Endothelial cell of umbilical vein (primary cell): Measurements from ENCODE around the gene MANF. TPM values are rescaled to one million over a fixed set of nuclear protein-coding genes. Genes with fewer than 3 reads are reported as not detected.

Experiments used
- BruUV-seq: library from RNA; stranded (reverse); fragments of 400-500 nt; replicated peaks from 2 replicates; lab custom pipeline; 2021; lab: Mats Ljungman, UMichigan
- CTCF ChIA-PET: fragments of 300-600, 350-600 bp; sonication (Branson Sonifier 250); formaldehyde crosslinking; loops from one replicate; lab custom pipeline; 2021; ENCODE audit warnings: antibody characterized with exemption, inconsistent platforms; lab: Charles Lee
- POLR2A ChIA-PET: fragments of 300-600, 350-600 bp; sonication (Branson Sonifier 250); formaldehyde crosslinking; loops from one replicate; lab custom pipeline; 2021; ENCODE audit warnings: antibody characterized with exemption, inconsistent platforms; lab: Charles Lee
- DNase-seq: peaks from one replicate; pipeline ENCODE4 v3.0.0-alpha.2; 2011; ENCODE audit warnings: low read depth, low spot score
- FAIRE-seq: peaks from 2 replicates; lab custom pipeline; 2011; peaks lifted over from hg19 to GRCh38; lab: Jason Lieb, UNC
- H2AFZ ChIP-seq: 2 replicates; pipeline ENCODE4 v1.6.0; 2012; ENCODE audit warnings: low read depth, low read length, control low read depth, inconsistent platforms
- H3K27ac ChIP-seq: 2 replicates; pipeline ENCODE4 v1.5.1; 2011; ENCODE audit warnings: low read depth, mild to moderate bottlenecking, control low read depth, low read length, moderate library complexity; ENCODE audit not compliant: insufficient read depth
- H3K27me3 ChIP-seq, 2 experiments: 2 replicates each; pipeline versions ENCODE4 v1.6.0 to v1.6.1; 2011; ENCODE audit warnings: low read length in 2 of 2, mixed read lengths in 1 of 2; ENCODE audit not compliant: control insufficient read depth in 2 of 2, insufficient read depth in 2 of 2
- H3K36me3 ChIP-seq, 2 experiments: 2 replicates in 1 of 2; 3 replicates in 1 of 2; pipeline ENCODE4 v1.5.1; 2011; ENCODE audit warnings: low read length in 2 of 2, mild to moderate bottlenecking in 1 of 2, moderate library complexity in 1 of 2; ENCODE audit not compliant: control insufficient read depth in 2 of 2, insufficient read depth in 2 of 2; ENCODE audit errors: extremely low read depth in 1 of 2
- H3K4me1 ChIP-seq: 3 replicates; pipeline ENCODE4 v1.5.1; 2011; ENCODE audit warnings: mild to moderate bottlenecking, low read length; ENCODE audit not compliant: control insufficient read depth, insufficient read depth; ENCODE audit errors: extremely low read depth
- H3K4me2 ChIP-seq: 2 replicates; pipeline ENCODE4 v1.6.1; 2011; ENCODE audit warnings: low read length, control low read depth, mixed read lengths; ENCODE audit not compliant: insufficient read depth
- H3K4me3 ChIP-seq, 3 experiments: fragments of 200-600 bp in 1 of 3; sonication (generic), shearing (Covaris generic) in 1 of 3; replicated peaks in 1 of 3; 2 replicates each; pipeline ENCODE4 v1.5.1; 2011 to 2016; ENCODE audit warnings: control low read depth in 3 of 3, low read length in 3 of 3, mild to moderate bottlenecking in 2 of 3, inconsistent platforms in 1 of 3, low read depth in 1 of 3, moderate library complexity in 1 of 3; ENCODE audit not compliant: insufficient read depth in 1 of 3
- H3K79me2 ChIP-seq: 2 replicates; pipeline ENCODE4 v1.6.0; 2012; ENCODE audit warnings: low read length, inconsistent platforms; ENCODE audit not compliant: control insufficient read depth, insufficient read depth
- H3K9ac ChIP-seq: replicated peaks from 2 replicates; pipeline ENCODE3; 2011; ENCODE audit warnings: low read length, control low read depth; ENCODE audit not compliant: insufficient read depth; ENCODE audit errors: extremely low read depth
- H3K9me1 ChIP-seq: replicated peaks from 3 replicates; pipeline ENCODE4 v1.6.0; 2011; ENCODE audit warnings: mild to moderate bottlenecking, low read length; ENCODE audit not compliant: control insufficient read depth, insufficient read depth; ENCODE audit errors: extremely low read depth
- H3K9me3 ChIP-seq: replicated peaks from 2 replicates; pipeline ENCODE4 v1.5.1; 2012; ENCODE audit warnings: low read length, inconsistent platforms; ENCODE audit not compliant: control insufficient read depth, insufficient read depth
- H4K20me1 ChIP-seq: replicated peaks from 2 replicates; pipeline ENCODE3; 2011; ENCODE audit warnings: mild to moderate bottlenecking, low read length; ENCODE audit not compliant: control insufficient read depth, insufficient read depth; ENCODE audit errors: extremely low read depth
- EZH2 ChIP-seq: IDR thresholded peaks from 2 replicates; pipeline ENCODE4 v1.6.1; 2012; ENCODE audit warnings: borderline replicate concordance, low read depth, mild to moderate bottlenecking, moderate library complexity, low read length, inconsistent platforms; ENCODE audit not compliant: severe bottlenecking
- FOS ChIP-seq: IDR thresholded peaks from 2 replicates; pipeline ENCODE4 v1.6.1; 2011; ENCODE audit warnings: mild to moderate bottlenecking, low read length, moderate library complexity, borderline replicate concordance; ENCODE audit not compliant: insufficient read depth
- GATA2 ChIP-seq: IDR thresholded peaks from 2 replicates; pipeline ENCODE4 v1.7.0; 2011; ENCODE audit warnings: low read depth, mild to moderate bottlenecking, moderate library complexity, mixed read lengths, low read length; ENCODE audit not compliant: insufficient read length, insufficient read depth
- JUN ChIP-seq: IDR thresholded peaks from 2 replicates; pipeline ENCODE4 v1.6.1; 2011; ENCODE audit warnings: borderline replicate concordance, low read depth; ENCODE audit not compliant: insufficient read length, insufficient read depth
- MAX ChIP-seq: IDR thresholded peaks from 2 replicates; pipeline ENCODE4 v1.6.1; 2011; ENCODE audit not compliant: insufficient read depth, insufficient read length
- MYC ChIP-seq: IDR thresholded peaks from one replicate; pipeline ENCODE4 v1.6.1; 2011; ENCODE audit warnings: mild to moderate bottlenecking, low read depth, low read length
- POLR2A ChIP-seq: IDR thresholded peaks from 2 replicates; pipeline ENCODE4 v1.6.1; 2012; ENCODE audit warnings: low read depth, mild to moderate bottlenecking, control low read depth, low read length
- POLR2AphosphoS5 ChIP-seq: IDR thresholded peaks from 2 replicates; pipeline ENCODE4 v1.6.1; 2012; ENCODE audit warnings: low read depth, mild to moderate bottlenecking, control low read depth, low read length, moderate library complexity; ENCODE audit not compliant: insufficient read depth
- dilution Hi-C: fragments of 300-500 bp; cut with MboI; formaldehyde crosslinking; loops from one replicate; pipeline ENCODE4 v1.15.0; 2019; ENCODE audit warnings: low sequenced_read_pairs; ENCODE audit not compliant: extremely low pct_ligation_motif_present
- intact Hi-C: fragments of 100-400 bp; cut with micrococcal nuclease; formaldehyde crosslinking; loops from one replicate; pipeline ENCODE4 v1.10.0; 2022
- polyA plus RNA-seq, 4 experiments: library from polyadenylated mRNA; depleted of rRNA in 3 of 4; stranded (reverse) in 3 of 4; unstranded in 1 of 4; fragments of >200 nt; gene quantifications; 2 replicates each; pipeline versions ENCODE4 v1.2.1 to v1.2.3, GENCODE V29; 2011 to 2012; ENCODE audit warnings: missing spikeins in 1 of 4
- total RNA-seq: library from RNA; stranded (reverse); gene quantifications from 2 replicates; pipeline ENCODE4 v1.2.3, GENCODE V29; 2021
- TF ChIP-seq, protein P1 (sequence below), 2 donors: IDR thresholded peaks; 1 replicate in 1 of 2; 2 replicates in 1 of 2; pipeline ENCODE4 v1.5.1; 2011; ENCODE audit warnings: low read length in 2 of 2, mild to moderate bottlenecking in 2 of 2, moderate library complexity in 2 of 2, control low read depth in 1 of 2, inconsistent platforms in 1 of 2, low read depth in 1 of 2; ENCODE audit not compliant: insufficient read depth in 1 of 2; ENCODE audit errors: extremely low read depth in 1 of 2

The MANF gene
- total and polyA plus RNA-seq, 2 donors (not counting 3 experiments of a cell fraction or from before 2014, with no cell fraction given), result 100 to 248 TPM

DNA sequence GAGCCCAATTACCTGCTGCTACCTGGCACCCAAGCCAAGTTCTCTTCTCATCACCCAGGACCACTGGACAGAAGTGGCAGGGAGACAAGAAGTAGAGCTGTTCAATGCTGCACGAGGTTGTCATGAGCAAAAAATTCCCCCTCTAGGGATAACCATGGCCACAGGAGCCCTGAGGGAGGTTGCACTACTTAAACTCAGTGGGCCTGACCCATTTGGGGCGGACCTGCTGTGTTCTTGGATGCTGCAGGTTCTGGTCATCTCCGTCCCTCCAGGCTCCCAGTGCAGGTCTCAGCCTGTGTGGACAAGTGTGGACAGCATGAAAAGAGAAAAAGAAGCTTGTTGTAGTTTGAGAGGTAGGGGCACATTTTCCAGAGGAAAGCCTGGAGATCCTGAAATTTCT, 26.1 kb upstream of the MANF start:
- Histone ChIP-seq H3K27ac (no peak overlapping the region), H3K27me3 (no peaks in the 10 kb centered on the region), H3K4me3 (no peak overlapping the region), H3K9me3 (no peaks in the 10 kb centered on the region), H3K9ac (no peak overlapping the region), H3K36me3 (no peaks in the 10 kb centered on the region), H4K20me1 (no peaks in the 10 kb centered on the region), H2AFZ (no peak overlapping the region), H3K79me2 (no peaks in the 10 kb centered on the region), H3K4me2 (no peak overlapping the region), H3K4me1 (no peaks in the 10 kb centered on the region), H3K9me1 (no peaks in the 10 kb centered on the region)
- BruUV-seq, result no TSS peak
- ChIA-PET POLR2A (no interaction called here), CTCF (interaction anchor here (1.2 to 1.7 kb wide), 4 partner anchors 10 to 259 kb away, joined by 4 to 8 read pairs (median 4); no protein-coding TSS in a partner anchor)
- intact Hi-C loops, result no loop called here
- no peak for TF ChIP-seq EZH2
- no peak for TF ChIP-seq POLR2A
- TF ChIP-seq MYC, result no peak
- TF ChIP-seq, protein P1, sequence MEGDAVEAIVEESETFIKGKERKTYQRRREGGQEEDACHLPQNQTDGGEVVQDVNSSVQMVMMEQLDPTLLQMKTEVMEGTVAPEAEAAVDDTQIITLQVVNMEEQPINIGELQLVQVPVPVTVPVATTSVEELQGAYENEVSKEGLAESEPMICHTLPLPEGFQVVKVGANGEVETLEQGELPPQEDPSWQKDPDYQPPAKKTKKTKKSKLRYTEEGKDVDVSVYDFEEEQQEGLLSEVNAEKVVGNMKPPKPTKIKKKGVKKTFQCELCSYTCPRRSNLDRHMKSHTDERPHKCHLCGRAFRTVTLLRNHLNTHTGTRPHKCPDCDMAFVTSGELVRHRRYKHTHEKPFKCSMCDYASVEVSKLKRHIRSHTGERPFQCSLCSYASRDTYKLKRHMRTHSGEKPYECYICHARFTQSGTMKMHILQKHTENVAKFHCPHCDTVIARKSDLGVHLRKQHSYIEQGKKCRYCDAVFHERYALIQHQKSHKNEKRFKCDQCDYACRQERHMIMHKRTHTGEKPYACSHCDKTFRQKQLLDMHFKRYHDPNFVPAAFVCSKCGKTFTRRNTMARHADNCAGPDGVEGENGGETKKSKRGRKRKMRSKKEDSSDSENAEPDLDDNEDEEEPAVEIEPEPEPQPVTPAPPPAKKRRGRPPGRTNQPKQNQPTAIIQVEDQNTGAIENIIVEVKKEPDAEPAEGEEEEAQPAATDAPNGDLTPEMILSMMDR (IDR thresholded peaks at IDR 0.05; ENCODE audit: extremely low read depth in 1 of 2, insufficient read depth in 1 of 2, low read depth in 1 of 2, low read length in 2 of 2), result no peak
- TF ChIP-seq MAX, result no peak
- no peak for TF ChIP-seq FOS
- TF ChIP-seq POLR2AphosphoS5, result no peak
- TF ChIP-seq GATA2, result no peak
- TF ChIP-seq JUN, result no peak
- DNase-seq (no peak), FAIRE-seq (no peak)
- dilution Hi-C loops, result no loop called here
